HG02852 (cell line): ENCODE results near the gene KRT84.

Experiments
- ATAC-seq: cut with Tn5 transposase; IDR thresholded peaks from one replicate; pipeline ENCODE4 v1.9.1; 2021; ENCODE audit warnings: mild to moderate bottlenecking, moderate library complexity; ENCODE audit not compliant: unreplicated experiment

The KRT84 gene

GRCh38 chr12:52389313-52390207 lies 4.1 kb upstream of the KRT84 start:
- no peak for ATAC-seq

GRCh38 chr12:52387859-52388258 lies 2.4 kb upstream of the KRT84 start:
- no peak for ATAC-seq

DNA sequence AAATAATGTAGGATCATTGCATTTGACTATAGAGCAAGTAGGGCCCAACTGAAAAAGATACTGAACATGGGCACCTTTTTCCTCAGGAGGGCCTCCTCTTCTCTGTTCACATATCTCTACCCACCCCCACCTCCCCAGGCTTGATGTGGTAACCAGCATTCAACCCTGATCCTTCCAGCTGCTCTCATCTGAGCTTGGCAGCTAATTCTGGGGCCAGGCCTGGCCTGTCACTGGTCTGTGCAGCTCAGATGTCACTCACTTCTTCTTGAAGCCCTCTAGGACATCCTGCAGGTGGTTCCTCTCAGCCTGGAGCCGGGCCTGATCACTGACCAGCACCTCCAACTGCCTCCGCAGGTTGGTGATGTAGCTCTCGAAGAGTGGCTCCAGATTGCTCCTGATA lies 2.1 kb downstream of the KRT84 start:
- no peak for ATAC-seq

GRCh38 chr12:52382854-52383253 lies 2.6 kb downstream of the KRT84 start:
- no peak for ATAC-seq

DNA sequence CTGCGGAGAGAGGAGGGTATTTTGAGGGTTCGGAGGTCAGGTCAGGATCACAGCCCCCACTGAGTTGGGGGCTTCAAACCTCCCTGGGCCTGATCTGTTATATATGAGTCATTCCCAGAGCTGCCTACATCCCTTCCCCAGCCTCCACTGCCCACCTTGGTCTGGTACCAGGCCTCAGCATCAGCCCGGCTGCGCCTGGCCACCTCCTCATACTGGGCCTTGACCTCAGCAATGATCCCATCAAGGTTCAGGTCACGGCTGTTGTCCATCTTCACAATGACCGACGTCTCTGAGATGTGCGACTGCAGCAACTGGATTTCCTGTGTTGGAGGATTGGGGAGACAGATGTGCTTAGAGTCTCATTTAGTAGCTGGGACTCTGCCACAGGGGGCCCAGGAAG lies 4.2 kb downstream of the KRT84 start:
- no peak for ATAC-seq

- no peak for ATAC-seq
Measured at GRCh38 chr12:52380271-52380694, 5.2 kb downstream of the KRT84 start.

- ATAC-seq: no peak
Measured at GRCh38 chr12:52379536-52379935, 5.9 kb downstream of the KRT84 start.

GRCh38 chr12:52378091-52378490 lies 7.4 kb downstream of the KRT84 start:
- ATAC-seq: no peak

DNA sequence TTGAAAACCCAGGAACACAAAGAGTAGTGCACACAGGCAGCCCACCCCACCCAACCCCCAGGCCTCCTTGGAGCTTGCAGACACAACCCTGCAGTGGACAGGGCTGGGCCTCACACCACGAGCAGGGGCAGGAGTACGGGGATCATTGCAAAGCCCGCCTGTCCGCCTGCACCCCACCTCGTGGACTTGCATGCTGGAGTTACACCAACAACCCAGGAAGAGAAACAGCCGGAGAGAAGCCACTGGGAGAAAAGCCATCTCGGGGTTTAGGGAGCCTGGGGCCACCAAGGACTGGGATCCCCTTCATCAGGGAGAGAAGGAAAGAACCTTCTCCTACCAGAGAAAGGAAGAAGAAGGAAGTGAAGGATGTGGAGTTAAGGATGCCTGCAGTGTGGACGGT lies 8.2 kb downstream of the KRT84 start:
- ATAC-seq: no peak

- ATAC-seq: no peak
Measured at GRCh38 chr12:52372216-52373154, 13.0 kb downstream of the KRT84 start.

GRCh38 chr12:52371716-52372115 lies 13.7 kb downstream of the KRT84 start:
- ATAC-seq: no peak

DNA sequence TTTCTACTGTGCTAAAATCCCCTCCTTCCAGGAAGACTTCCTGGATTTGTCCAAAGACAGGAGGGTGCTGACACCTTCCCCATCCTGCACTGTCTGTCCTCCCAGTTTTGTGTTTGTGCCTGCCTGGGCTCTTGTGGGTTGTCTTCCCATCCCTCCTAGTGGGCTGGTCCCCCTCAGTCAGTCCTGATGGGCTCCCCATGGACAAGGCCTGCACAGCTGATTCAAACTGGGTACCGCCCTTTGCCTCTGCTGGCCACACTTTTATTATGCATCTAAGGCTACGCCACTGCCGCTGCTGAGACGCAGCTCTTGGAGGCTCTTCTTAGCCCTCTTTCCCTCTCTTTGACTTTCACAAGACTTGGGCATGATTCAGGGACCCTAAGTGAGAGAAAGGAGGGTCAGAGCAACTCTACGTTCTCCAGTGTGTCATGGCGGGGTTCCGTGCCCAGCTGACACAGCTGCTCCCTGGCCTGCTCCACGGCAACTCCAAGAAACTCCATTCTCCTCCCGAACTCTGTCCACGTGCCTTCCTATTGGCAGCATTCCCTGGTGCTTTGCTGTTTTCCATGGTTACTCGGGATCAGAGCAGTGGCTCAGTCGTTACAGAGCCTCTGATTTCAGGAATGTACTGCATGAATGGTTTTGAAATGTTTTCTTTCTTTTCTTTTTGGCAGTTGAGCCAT lies 14.4 kb downstream of the KRT84 start:
- ATAC-seq: no peak

DNA sequence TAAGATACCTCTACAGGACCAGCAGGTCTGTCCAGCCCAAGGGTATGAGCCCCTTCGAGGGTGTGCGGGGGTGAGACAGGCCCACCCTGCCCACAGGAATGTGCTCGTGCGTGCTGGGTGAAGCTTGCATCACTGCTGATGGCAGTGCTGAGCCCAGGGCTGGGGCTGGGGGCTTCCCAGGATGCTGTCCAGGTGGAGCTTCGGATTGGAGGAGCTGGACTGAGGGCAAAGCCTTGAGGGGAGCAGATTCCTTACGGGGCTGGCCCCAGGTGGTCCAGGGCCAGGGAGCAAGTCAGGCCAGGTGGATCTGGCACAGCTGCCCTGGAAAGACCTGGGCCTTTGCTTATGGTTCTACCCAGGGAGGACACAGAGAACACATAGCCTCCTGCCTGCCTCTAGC lies 15.6 kb downstream of the KRT84 start:
- ATAC-seq: no peak

DNA sequence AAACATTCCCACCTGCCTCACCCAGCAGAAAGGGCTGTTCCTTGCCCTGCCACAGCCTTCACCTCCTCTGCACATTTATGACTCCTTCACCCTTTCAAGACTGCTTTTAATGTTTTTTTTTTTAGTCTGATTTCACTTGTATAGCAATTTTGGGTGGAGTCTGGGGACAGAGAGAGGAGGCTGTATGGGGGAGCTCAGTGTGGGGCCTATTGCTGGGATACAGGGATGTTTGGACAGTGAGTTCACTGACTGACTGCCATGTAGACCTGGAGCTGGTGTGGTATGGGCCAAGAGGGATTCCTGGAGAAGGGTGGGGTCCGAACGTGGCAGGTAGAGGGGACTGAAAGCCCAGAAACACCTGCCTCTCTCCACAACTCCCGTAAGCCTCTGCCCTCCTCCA lies 16.2 kb downstream of the KRT84 start:
- no peak for ATAC-seq

DNA sequence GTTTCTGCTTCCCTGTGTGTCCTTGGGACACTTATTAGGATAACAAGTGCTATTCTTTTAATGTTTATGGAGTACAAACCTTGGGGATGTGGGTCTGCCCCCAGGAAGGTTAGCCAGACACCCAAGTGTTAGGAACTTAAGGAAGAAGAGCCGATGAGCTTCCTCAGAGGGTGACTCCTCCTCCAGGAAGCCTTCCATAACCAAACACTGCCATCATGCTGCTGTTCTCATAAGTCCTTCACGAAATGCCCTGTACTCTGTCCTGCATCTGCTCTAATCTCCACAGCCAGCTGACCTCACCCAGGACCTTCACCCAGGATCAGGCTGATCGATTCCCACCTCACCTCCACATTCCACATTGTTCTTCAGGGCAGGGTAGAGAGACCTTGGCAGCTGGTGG lies 16.9 kb downstream of the KRT84 start:
- ATAC-seq: no peak

DNA sequence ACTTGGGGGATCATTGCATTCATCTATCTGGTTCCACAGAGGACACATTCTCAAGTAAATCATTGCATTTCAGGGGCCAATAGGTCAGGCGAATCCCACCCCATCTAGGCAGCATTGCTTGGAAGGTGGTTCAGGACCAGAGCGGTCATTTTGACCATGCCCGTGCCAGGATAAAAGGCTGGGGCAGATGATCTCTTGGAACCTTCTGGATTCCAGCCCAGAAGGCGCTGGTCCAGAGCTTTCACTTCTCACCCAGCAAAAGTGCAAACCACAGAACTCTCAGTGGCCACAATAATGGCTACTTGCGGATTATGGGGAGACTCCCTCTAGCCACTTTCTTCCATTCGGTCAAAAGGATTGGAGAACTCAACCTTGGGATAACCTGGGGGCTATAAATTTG lies 17.6 kb downstream of the KRT84 start:
- no peak for ATAC-seq

DNA sequence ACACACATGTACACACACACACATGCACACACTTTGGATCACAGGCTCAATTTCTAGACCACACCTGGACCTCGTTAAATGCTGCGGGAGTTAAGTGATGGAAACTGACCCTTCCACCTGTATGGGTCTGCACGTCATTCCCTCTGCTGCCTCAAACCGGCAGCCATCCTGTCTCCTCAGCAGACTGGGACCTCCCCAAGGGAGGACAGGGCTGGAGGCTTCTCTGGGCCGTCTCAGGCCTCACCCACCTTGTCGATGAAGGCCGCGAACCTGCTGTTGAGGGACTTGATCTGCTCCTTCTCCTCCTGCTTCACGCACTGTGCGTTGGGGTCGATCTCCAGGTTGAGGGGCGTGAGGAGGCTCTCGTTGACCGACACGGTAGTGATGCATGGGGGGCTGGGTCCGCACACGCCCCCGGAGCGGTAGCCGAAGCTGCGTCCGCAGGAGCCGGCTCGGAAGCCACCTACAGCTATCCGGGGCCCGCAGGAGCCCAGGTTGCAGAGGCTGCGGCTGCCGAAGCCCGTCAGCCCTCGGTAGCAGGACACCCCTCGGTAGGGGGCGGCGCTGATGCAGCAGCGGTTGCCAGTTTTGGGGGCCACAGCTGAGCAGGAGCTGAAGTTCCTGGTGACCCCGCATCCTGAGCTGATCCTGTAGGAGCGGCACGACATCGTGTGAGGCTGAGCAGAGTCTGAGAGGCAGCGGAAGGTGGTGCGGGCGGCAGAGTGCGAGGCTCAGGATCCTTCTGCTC lies 18.5 kb downstream of the KRT84 start, which contains the start of gene KRT85:
Gene KRT85 (minus strand): TSS at position 744 of the 748 bp plus-strand sequence. CDS start 76 bp downstream, at position 668.
- no peak for ATAC-seq

- ATAC-seq: no peak
Measured at GRCh38 chr12:52364901-52365489, 20.5 kb downstream of the KRT84 start.

DNA sequence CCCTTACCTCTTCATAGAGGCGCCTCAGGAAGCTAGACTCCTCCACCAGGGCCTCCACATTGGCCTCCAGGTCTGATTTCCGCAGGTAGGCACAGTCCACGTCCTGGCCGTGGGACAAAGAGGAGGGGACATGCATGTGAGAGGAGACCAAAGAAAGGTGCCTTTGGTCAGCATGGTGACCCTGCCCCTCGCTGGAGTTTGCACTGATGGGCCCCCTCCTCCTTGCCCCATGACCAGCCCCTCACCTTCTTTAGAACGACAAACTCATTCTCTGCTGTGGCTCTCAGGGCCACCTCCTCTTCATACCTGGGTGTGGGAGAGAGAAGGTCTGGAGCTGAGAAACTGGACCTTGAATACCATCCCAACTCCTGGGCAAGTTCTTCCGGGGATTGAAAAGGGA lies 21.4 kb downstream of the KRT84 start:
- no peak for ATAC-seq

- ATAC-seq: no peak
Measured at GRCh38 chr12:52363111-52363679, 22.3 kb downstream of the KRT84 start.
